ENCODE results near the gene STAG1.
"Not testable (repeated sequence)": the region's sequence is repeated elsewhere in the genome, so short reads cannot be mapped to it uniquely, and the experiment has no call there.

STAG1 gene

DNA sequence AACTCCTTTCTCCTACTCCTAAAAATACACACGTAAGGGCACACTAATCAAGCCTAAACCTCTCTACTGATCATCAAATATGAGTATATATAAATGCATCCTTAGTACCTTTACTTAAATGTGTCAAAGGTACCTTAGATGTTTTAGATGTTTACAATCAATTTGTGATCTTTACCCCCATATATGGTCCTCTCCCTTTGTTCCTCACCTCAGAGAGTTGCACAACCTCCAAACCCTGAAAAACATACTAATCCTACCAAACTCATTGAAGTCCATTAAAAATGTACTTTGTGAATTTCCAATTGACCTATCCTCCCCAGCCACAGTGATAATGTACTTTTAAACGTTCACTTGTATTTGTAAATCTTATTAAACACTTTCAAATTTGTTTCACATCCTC, 249.1 kb downstream of the STAG1 start:
- DNase-seq (ENCODE audit: low read depth) = no peak

DNA sequence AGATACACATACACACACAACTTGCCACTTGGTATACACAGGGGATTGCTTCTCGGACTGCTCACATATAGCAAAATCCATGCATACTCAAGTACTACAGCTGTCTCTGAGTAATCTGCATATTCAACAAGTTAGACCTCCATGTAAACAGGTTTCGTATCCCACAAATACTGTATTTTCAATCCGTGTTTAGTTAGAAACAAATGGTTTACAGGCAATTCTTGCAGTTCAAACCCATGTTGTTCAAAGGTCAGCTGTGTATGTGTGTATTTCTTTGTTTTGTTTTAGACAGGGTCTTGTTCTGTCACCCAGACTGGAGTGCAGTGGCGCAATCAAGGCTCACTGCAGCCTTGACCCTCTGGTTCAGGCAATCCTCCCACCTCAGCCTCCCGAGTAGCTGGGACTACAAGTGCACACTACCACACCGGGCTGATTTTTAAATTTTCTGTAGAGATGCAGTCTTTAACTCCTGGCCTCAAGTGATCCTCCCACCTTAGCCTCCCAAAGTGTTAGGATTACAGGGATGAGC, 253.2 kb downstream of the STAG1 start:
- DNase-seq (ENCODE audit: low read depth) = no peak

DNA sequence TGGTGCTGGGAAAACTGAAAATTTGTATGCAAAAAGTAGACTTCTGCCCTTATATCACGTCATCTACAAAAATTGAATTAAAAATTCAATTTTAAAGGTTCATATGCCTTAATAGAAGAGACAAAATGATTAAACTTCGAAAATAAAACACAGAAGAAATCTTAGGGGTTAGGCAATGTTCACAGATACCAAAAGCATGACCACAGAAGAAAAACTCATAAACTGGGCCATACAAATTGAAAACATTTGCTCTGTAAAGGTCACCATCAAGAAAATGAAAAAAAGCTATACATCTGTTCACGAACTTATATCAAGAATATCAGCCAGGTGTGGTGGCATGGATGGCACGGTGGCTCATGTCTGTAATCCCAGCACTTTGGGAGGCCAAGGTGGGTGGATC, 257.0 kb downstream of the STAG1 start:
- no peak for DNase-seq (ENCODE audit: low read depth)

DNA sequence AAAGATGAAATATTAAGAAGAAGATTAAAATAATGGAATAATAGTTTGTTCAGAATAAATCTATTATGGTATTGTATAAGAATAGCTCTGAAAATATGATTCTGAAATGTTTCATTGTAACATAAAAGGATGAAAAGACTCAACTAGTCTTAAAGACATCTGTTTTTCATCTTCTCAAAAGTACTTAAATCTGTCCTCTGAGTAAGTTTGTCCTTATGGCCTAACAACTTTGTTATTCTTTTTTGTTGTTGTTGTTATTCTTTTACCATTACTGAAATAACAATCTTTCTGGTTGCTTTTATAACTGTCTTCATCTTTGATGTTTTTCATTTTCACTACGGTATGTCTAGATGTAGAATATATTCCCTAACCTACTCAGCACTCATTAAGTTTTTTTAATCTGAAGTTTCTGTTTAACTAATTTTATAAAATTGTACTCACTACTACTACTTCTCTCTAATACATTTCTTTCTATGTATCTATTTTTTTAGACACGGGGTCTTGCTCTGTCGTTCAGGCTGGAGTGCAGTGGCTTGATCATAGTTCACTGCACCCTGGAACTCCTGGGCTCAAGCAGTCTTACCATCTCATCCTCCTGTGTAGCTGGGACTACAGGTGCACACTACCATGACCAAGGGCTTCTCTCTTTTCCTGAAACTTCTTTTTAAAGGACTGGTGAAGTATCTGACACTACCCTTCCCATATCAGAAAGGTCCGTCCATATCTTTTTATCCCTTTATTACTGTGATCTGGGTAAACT, 261.4 kb downstream of the STAG1 start:
- no peak for DNase-seq (ENCODE audit: low read depth)

DNA sequence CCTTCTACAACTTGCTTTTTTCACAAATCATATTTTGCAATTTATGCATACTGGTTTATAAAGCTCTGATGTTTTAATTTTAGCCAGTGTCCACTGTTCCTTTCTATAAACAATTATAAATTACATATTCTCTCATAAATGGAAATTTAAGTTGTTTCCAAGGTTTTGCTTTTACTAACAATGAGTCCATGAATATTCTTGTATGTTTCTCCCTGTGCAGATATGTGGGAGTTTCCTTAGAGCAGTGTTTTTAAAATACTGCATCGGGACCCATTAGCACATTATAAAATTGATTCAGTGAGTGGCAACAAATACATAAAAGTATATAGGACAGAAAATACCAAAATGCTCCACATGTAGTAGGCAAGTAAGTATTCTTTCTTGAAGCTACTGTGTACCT, 266.4 kb downstream of the STAG1 start:
- DNase-seq (ENCODE audit: low read depth) = no peak

DNA sequence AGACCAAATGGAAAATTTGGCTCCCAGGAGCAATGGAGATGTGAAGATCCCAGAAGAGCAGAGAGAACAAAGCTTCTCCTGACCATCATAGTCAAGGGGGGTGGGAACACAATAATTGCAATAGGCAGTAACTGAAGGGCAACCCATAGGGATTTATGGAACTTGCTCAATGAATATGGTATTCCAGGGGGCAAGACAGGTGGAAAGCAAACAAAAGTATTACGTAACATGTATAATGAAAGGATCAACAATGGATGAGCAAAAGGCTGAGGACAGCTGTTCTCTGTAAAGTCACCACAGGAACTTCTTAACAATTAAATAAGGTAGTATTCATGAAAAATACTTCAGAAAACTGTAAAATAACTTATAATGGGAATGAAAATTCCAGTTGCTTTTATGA, 275.9 kb downstream of the STAG1 start:
- DNase-seq (ENCODE audit: low read depth) = no peak

DNA sequence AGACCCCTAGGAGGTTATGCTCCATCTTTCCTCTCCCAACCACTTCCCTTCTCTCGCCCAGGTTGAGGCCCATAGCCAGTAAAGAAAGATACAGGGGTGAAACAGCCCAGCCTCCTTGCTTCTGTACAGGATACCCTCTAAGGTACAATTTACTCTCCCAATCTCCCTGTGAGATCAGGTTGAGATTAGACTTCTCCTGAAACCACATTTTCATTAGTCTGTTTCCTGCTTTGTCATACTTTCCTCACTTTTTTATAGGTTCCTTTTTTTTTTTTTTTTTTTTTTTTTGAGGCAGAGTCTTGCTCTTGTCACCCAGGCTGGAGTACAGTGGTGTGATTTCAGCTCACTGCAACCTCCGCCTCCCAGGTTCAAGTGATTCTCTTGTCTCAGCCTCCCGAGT, 277.3 kb downstream of the STAG1 start:
- DNase-seq (ENCODE audit: low read depth) = not testable (repeated sequence)

DNA sequence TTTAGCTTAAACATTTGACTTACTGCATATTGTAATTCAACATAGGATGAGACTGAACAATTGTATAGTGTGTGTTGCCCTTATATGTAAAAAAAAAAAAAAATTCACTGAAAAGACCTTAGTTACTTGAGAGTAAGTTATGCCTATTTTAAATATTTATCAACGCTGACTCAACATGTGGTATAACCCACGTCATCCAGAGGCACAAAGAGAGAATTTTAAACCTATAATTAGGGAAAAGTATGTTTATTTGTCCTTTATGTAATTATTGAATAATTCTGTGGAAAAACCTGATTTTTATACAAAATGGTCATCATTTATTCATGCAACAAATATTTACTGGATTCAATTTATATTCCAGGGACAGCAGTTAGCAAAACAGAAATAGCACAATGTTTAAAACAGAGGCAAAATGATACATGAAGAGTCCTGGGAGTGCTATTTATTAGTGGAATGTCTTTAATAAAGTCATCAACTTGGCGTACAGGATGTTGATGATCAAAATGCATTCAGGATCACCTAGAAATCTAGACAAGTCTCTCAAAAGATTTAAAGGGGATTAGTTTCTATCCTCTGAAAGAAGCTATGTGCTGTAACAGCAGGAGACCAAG, 278.4 kb downstream of the STAG1 start:
- no peak for DNase-seq (ENCODE audit: low read depth)

DNA sequence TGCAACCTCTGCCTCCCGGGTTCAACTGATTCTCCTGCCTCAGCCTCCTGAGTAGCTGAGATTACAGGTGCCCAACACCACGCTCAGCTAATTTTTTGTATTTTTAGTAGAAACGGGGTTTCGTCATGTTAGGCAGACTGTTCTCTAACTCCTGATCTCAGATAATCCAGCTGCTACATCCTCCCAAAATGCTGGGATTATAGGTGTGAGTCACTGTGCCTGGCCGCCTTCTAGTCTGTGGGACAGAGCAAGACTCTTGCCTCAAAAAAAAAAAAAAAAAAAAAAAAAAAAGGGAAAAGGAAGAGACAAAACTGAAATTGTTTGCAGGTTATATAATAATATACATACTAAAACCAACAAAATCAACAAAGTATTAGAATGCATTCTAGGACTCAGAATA, 286.9 kb downstream of the STAG1 start:
- no peak for DNase-seq (ENCODE audit: low read depth)

DNA sequence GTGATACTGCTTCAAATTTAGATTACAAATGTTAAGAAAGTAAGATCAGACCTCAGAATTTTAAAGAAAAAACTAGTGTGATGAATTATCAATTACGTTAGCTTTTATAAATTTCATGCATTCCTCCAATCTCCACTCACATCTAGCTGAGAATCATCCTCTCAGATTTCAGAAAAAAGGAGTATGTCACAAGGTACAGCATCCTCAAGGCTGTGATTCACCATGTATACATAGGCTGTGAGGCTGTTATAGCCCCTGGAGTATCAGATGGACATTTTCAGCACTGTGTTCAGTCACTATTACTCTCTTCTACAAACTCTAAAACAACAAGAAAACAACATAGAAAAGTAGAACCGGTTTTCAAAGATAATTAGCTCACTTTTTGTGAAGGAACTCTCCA, 287.7 kb downstream of the STAG1 start:
- DNase-seq (ENCODE audit: low read depth) = no peak

DNA sequence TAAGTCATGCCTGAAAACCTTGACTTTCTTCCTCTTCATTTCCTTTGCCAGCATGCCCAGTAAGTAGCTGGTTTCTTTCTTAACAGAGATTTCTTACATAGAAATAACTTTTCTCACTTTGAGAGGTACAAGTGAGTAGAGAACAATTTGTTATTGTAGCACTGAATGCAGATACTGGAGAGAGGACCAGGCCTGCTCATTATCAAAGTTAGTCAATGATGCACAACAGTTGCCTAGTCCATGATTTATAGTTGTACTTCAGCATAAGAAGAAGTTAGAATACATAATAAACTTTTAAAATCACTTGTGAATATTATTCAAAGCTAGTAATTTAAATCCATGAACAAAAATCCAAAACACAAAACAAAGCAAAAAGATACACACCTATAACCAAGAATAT, 289.0 kb downstream of the STAG1 start:
- no peak for DNase-seq (ENCODE audit: low read depth)

DNA sequence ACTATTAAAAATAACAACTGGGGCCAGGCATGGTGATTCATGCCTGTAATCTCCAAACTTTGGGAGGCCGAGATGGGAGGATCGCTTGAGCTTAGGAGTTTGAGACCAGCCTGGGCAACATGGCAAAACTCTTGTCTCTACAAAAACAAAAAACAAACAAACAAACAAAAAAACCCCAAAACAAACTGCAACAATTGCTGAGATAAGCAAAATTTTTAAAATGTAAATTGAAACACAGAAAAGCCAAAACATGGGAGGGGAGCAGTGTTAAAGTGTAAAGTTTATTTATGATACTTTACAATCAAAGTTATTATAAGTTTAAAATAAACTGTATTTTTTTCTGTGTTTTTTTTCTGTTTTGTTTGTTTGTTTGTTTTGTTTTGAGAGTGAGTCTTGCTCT, 294.4 kb downstream of the STAG1 start:
- DNase-seq (ENCODE audit: low read depth) = no peak

DNA sequence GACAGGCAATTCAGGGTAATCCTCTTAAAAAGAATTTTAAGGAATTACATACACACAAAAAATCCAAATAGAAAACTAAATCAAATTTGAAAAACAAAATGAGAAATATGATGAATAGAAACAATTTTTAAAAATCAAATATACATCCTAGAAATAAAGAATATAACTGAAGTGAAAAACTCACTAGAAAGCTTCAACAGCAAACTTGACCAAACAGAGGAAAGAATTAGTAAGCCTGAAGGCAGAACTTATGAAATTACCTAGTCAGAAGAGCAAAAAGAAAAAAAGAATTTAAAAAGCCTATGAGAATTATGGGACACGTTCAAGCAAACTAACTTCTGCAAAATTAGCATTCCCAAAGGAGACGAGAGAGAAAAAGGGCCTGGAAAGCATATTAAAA, 296.0 kb downstream of the STAG1 start:
- DNase-seq (ENCODE audit: low read depth) = no peak

DNA sequence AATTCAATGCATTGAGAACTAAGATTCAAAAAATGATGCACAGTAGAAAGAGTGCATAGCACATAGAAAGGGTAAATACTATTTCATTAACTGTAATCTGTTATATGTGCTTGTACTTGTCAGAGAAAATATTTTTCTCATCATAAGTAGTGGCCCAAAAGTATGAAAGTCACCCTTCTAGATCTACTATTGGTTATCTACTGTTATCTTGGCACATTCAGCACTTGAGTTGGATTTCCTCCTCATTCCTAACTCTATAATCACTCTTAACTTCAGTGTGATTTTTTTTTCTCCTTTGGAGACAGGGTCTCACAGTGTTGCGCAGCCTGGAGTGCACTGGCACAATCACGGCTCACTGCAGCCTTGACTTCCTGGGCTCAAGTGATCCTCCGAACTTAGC, 307.6 kb downstream of the STAG1 start:
- no peak for DNase-seq (ENCODE audit: low read depth)

DNA sequence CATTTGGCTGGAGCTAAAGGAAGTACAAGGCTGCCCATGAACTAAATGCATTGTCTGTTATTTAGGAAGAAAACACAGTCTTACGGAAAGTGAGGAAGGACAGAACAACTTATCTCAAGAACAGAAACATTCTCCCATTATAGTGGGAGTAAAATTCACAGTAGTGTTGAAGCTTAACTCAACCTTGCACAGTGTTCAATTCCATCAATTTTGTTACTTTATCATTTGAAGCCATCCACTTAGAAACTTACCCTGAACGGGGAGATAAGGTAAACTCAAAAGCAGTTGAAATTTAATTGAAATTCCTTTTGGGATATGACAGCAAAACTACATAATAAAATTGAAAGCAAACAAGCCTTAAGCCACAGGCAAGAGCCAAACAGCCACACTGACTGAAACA, 315.1 kb downstream of the STAG1 start:
- no peak for DNase-seq (ENCODE audit: low read depth)

DNA sequence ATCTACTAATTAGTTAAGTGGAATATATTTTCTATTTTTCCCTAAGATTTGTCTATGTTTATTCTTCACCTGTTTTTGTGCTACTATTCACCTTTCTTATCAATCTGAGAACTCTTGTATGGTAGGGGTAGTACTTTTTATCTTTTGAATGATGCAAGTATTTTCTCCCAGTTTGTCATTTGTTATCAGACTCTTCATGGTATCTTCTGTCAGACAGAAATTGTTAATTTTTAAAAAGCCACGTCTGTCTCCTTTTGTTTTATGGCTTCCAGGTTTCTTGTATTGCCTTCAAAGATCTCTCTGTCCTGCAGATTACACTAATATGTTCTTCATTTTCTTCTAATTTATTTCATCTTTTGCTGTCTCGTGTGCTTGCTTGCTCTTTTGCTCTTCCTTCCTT, 317.7 kb downstream of the STAG1 start:
- DNase-seq (ENCODE audit: low read depth) = no peak

DNA sequence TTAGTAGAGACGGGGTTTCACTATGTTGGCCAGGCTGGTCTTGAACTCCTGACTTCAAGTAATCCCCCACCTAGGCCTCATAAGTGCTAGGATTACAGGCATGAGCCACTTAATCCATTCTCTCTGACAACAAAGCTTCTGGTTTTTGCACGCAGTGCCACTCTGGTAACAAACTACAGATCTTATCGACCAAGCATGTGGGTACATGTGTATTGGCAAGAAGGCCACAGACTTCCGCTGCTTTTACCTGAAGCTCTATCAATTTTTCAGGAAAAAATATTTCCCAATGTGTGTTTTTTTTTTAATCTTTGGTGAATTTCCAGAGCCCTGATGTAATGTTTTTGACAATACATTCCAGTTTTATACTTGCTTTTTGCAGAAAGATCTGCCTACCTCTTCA, 319.5 kb downstream of the STAG1 start:
- no peak for DNase-seq (ENCODE audit: low read depth)

DNA sequence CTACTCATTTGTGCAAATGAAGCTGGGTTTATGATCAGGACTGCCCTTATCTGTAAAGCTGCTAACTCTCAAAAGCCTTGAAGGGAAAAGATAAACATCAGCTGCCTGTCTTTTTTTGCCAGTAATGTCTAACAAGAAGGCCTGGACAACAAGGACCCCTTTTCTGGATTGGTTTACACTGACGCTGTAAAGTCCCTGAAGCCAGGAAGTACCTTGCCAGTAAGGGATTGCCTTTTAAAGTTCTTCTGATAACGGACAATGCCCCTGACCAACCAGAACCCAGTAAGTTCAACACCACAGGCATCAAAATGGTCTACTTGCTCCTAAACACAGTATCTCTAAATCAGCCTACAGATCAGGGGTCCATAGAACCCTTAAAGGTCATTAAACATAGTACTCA, 324.0 kb downstream of the STAG1 start:
- no peak for DNase-seq (ENCODE audit: low read depth)

DNA sequence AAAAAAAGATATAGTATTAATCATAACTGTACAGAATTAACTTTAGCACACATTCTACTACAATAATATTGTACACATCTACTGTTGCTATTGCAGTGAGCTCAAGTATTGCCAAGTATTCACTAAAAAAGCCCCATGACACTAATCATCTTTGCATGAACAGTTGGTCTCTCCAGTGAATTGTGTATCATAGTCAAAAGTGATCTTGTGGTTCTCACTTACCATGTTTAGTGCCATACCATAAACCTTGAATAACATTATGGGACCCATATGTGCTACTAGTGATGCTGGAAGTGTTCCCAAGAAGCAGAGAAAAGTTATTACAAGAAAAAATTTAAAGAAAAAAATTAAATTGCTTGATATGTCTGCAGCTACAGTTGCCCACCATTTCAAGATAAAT, 324.9 kb downstream of the STAG1 start:
- DNase-seq (ENCODE audit: low read depth) = no peak

DNA sequence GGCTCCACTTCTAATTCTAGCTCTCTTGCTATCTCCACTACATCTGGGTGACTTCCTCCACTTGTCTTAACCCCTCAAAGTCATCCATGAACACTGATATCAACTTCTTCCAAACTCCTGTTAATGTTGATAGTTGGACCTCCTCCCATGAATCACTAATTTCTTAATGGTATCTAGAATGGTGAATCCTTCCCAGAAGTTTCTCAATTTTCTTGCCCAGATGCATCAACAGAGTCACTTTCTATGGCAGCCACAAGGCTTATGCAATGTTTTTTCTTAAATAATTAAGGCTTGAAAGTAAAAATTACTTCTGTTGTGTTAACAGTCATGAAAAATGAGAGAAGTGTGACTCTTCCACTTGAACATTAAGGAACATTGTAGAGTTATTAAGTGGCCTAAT, 337.7 kb downstream of the STAG1 start:
- no peak for DNase-seq (ENCODE audit: low read depth)

DNA sequence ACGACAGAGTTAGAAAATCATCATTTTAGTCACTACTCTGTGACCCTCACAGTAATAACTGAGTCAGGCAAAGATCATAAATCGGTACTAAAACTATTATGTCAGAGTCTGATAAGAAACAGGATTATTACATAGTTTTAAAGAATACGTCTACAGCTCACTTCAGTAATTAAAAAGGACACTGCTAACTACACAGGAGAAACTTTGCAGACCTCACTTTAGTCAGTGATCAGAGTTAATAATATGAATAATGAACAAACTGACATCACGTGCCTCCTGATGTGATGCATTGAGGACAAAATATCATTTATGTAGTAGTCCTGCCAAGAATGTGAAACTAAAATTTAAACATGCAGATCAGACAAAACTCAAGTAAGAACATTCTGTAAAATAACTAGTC, 339.9 kb downstream of the STAG1 start:
- DNase-seq (ENCODE audit: low read depth) = no peak

DNA sequence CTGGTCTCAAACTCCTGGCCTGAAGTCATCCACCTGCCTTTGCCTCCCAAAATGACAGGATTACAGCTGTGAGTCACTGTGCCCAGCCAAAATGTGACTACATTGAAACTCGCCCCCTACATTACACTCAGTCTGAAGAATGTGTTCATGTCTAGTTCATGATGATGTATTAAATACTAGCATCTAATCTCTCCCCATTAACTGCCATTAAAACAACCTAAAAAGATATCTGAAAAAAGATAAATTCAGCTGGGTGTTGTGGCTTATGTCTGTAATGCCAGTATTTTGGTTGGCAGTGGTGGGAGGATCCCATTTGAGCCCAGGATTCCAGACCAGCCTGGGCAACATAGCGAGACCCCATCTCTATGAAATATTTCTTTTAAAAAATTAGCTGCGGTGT, 342.6 kb downstream of the STAG1 start:
- no peak for DNase-seq (ENCODE audit: low read depth)

DNA sequence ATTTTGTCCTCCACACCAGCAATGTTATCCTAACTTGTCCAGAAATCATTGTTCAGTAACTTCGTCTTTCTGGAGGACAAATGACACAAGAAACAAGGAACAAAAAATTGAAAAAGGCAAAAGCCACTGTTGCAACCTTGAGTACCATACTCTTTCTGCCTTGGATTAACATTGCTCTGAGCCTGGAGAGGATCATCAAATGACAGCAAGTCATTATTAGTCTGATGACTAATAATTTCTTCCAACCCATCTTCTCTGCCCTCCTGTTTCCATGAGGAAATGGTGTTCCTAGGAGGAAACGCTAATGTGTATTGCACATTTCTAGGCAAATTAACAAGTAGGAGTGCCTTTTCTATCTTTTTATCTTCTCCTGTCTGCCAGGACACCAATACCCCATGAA, 348.1 kb downstream of the STAG1 start:
- DNase-seq (ENCODE audit: low read depth) = no peak

DNA sequence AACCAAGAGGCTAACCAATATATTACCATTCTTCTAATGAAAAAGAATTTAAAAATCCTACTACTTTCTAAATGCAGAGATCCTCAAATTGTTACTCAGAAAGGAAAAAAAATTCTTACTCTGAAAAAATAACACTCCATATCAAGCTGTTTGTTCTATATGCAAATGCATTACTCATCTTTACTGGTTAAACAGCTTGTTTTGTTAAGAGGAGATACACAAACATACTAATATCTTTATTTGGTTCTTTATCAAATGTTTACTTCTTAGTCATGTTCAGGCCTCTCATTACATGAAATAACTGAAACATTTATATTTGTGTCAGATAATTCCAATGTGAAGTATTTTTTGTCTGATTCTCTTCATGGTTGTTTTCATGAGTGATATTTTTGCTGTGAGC, 355.3 kb downstream of the STAG1 start:
- DNase-seq (ENCODE audit: low read depth) = no peak

All from activated T-helper 9 cell treated with anti-CD3 and anti-CD28 coated beads, Interleukin-2, amount 50 U/mL, for 16 hours (primary cell).